SK-N-SH (cell line): ENCODE data around the gene CACNA1A.

Experiments
- CHD2 ChIP-seq: fragments of 150-350 bp; IDR thresholded peaks from 2 replicates; pipeline ENCODE4 v1.6.1; 2018; ENCODE audit warnings: low read length; ENCODE audit not compliant: partially characterized antibody
- EZH2phosphoT487 ChIP-seq: fragments of 200-600 bp; sonication (generic); IDR thresholded peaks from 2 replicates; pipeline ENCODE4 v1.6.1; 2017; ENCODE audit warnings: low read depth, mixed run types, mild to moderate bottlenecking, antibody characterized with exemption, moderate library complexity, borderline replicate concordance
- POLR2AphosphoS5 ChIP-seq: IDR thresholded peaks from 2 replicates; pipeline ENCODE4 v1.6.1; 2012; ENCODE audit warnings: low read depth, low read length
- RCOR1 ChIP-seq: fragments of 150-350 bp; IDR thresholded peaks from 2 replicates; pipeline ENCODE4 v1.6.1; 2017; ENCODE audit warnings: antibody characterized with exemption, low read length
- RFX5 ChIP-seq: IDR thresholded peaks from 2 replicates; pipeline ENCODE4 v1.6.1; 2012; ENCODE audit warnings: mild to moderate bottlenecking, improper control_type of control experiment, low read length
- RXRA ChIP-seq: IDR thresholded peaks from 2 replicates; pipeline ENCODE4 v1.4.0; 2012; ENCODE audit warnings: low read depth, mild to moderate bottlenecking, borderline replicate concordance
- SIN3A ChIP-seq: IDR thresholded peaks from 2 replicates; pipeline ENCODE4 v1.6.1; 2012; ENCODE audit warnings: low read depth, mild to moderate bottlenecking, low read length, moderate library complexity, borderline replicate concordance
- TAF1 ChIP-seq: IDR thresholded peaks from 2 replicates; pipeline ENCODE4 v1.6.1; 2012; ENCODE audit warnings: low read depth, mild to moderate bottlenecking, low read length, moderate library complexity, borderline replicate concordance
- TF ChIP-seq, protein P1 (sequence below): IDR thresholded peaks from 2 replicates; pipeline ENCODE4 v1.4.0; 2012; ENCODE audit warnings: low read depth, borderline replicate concordance
- TF ChIP-seq, protein P2 (sequence below): IDR thresholded peaks from 2 replicates; pipeline ENCODE4 v1.4.0; 2012; ENCODE audit warnings: low read depth
- TF ChIP-seq, protein P3 (sequence below): fragments of 200-600 bp; sonication (generic); IDR thresholded peaks from 2 replicates; pipeline ENCODE4 v1.6.1; 2017; ENCODE audit warnings: antibody characterized with exemption, mild to moderate bottlenecking, moderate library complexity
- TF ChIP-seq, protein P4 (sequence below): fragments of 150-350 bp; IDR thresholded peaks from 2 replicates; pipeline ENCODE4 v1.6.1; 2017; ENCODE audit warnings: antibody characterized with exemption, low read length, low read depth, borderline replicate concordance
- TF ChIP-seq, protein P5 (sequence below): IDR thresholded peaks from 2 replicates; pipeline ENCODE4 v1.6.1; 2012; ENCODE audit warnings: mild to moderate bottlenecking, low read depth, low read length, moderate library complexity

DNA sequence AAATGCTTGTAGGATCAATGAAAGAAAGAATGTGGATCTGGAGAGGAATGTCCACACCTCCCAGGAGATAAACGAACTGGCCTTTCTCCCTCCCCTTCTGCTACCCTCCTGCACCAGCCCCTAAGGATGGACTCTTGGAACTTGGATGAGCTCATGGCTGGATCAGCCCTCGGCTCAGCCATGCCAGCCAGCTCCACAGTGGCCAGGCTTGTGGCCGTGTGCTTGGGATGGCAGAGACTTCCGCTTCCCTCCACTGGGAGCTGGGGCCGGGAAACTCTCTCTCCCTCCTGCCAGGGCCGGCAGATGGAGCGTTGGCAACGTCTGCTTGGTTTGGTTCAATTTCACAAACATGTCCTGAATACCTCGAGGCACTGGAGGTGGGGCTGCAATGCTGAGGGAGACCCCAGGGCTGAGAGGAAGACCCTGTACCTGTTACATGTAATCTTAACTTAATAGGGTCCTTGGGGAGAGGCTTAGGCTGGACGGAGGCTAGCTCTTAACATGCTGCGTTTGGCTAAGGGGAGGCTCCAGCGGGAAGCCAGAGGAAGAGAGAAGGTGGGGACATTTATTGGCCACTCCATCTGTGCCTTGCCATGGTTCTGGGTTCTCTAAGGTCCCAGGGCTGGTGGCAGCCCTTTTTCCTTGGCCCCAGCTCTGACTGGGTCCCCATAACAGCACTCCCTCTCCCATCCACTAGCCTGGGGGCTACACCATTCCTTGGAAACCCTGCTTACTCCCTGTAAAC, 203.6 kb downstream of the CACNA1A start:
- TF ChIP-seq, protein P1, sequence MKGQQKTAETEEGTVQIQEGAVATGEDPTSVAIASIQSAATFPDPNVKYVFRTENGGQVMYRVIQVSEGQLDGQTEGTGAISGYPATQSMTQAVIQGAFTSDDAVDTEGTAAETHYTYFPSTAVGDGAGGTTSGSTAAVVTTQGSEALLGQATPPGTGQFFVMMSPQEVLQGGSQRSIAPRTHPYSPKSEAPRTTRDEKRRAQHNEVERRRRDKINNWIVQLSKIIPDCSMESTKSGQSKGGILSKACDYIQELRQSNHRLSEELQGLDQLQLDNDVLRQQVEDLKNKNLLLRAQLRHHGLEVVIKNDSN = no peak
- TF ChIP-seq, protein P2, sequence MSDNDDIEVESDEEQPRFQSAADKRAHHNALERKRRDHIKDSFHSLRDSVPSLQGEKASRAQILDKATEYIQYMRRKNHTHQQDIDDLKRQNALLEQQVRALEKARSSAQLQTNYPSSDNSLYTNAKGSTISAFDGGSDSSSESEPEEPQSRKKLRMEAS = no peak
- TF ChIP-seq, protein P3, sequence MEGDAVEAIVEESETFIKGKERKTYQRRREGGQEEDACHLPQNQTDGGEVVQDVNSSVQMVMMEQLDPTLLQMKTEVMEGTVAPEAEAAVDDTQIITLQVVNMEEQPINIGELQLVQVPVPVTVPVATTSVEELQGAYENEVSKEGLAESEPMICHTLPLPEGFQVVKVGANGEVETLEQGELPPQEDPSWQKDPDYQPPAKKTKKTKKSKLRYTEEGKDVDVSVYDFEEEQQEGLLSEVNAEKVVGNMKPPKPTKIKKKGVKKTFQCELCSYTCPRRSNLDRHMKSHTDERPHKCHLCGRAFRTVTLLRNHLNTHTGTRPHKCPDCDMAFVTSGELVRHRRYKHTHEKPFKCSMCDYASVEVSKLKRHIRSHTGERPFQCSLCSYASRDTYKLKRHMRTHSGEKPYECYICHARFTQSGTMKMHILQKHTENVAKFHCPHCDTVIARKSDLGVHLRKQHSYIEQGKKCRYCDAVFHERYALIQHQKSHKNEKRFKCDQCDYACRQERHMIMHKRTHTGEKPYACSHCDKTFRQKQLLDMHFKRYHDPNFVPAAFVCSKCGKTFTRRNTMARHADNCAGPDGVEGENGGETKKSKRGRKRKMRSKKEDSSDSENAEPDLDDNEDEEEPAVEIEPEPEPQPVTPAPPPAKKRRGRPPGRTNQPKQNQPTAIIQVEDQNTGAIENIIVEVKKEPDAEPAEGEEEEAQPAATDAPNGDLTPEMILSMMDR = no peak
- TF ChIP-seq RXRA (no peak), SIN3A (no peak), CHD2 (no peak), RCOR1 (no peak), EZH2phosphoT487 (no peak), RFX5 (no peak), POLR2AphosphoS5 (no peak), TAF1 (no peak)
- TF ChIP-seq, protein P4, sequence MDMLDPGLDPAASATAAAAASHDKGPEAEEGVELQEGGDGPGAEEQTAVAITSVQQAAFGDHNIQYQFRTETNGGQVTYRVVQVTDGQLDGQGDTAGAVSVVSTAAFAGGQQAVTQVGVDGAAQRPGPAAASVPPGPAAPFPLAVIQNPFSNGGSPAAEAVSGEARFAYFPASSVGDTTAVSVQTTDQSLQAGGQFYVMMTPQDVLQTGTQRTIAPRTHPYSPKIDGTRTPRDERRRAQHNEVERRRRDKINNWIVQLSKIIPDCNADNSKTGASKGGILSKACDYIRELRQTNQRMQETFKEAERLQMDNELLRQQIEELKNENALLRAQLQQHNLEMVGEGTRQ = no peak
- TF ChIP-seq, protein P5, sequence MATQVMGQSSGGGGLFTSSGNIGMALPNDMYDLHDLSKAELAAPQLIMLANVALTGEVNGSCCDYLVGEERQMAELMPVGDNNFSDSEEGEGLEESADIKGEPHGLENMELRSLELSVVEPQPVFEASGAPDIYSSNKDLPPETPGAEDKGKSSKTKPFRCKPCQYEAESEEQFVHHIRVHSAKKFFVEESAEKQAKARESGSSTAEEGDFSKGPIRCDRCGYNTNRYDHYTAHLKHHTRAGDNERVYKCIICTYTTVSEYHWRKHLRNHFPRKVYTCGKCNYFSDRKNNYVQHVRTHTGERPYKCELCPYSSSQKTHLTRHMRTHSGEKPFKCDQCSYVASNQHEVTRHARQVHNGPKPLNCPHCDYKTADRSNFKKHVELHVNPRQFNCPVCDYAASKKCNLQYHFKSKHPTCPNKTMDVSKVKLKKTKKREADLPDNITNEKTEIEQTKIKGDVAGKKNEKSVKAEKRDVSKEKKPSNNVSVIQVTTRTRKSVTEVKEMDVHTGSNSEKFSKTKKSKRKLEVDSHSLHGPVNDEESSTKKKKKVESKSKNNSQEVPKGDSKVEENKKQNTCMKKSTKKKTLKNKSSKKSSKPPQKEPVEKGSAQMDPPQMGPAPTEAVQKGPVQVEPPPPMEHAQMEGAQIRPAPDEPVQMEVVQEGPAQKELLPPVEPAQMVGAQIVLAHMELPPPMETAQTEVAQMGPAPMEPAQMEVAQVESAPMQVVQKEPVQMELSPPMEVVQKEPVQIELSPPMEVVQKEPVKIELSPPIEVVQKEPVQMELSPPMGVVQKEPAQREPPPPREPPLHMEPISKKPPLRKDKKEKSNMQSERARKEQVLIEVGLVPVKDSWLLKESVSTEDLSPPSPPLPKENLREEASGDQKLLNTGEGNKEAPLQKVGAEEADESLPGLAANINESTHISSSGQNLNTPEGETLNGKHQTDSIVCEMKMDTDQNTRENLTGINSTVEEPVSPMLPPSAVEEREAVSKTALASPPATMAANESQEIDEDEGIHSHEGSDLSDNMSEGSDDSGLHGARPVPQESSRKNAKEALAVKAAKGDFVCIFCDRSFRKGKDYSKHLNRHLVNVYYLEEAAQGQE = no peak
